Stimulated activated CD8-positive, alpha-beta memory T cell treated with anti-CD3 and anti-CD28 coated beads, Interleukin-4, amount 100 ng/mL, for 4 hours (primary cell): Measurements from ENCODE around the gene NDUFS7.

Source experiments
- DNase-seq, 2 donors: peaks; one replicate each; pipeline ENCODE4 v3.0.0-alpha.2; 2020; ENCODE audit warnings: low read depth in 2 of 2, low spot score in 1 of 2

Gene NDUFS7

DNA sequence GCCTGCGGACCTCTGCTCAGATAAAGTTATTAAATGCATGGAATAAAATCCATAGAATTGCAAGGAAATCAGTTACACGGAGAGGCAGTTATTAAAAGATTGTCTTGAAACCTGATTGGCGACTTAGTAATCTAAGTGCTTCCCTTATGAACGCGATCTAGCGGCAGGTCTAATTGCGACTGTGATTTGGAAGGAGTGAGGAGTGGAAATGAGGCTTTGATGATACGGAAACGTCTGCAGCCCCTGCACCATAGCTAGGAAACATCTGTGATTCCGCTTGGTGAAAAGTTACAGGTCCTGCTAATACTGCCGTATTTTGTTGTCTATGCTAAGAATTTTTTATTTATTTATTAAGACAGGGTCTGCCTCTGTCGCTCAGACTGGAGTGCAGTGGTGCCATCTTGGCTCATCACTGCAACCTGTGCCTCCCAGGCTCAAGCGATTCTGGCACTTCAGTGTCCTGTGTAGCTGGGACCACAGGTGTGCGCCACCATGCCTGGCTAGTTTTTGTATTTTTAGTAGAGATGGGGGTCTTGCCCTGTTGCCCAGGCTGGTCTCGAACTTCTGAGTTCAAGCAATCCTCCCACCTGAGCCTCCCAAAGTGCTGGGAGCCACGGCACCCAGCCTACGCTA is 887 bp downstream of the NDUFS7 start:
- DNase-seq, result no peak

DNA sequence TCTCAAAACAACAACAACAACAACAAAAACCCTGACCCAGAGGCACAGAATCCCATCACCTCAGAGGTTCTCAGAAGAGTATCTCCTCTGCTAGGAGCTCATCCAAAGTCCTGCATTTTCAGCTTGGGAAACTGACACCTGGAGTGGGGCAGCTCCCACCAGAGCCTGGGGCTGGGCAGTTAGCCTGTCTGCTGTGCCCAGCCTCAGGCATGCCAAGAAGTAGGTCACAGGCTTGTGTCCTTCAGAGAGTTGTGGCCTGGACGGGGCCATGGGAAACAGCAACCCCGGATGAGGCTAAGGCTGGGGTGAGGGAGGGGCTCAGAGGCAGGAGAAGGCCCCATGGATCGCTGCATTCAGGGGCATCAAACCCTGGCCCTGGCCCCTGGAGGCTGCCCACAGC is 2.1 kb downstream of the NDUFS7 start:
- no peak for DNase-seq

GRCh38 chr19:1386945-1387683 is 3.4 kb downstream of the NDUFS7 start:
- no peak for DNase-seq

DNA sequence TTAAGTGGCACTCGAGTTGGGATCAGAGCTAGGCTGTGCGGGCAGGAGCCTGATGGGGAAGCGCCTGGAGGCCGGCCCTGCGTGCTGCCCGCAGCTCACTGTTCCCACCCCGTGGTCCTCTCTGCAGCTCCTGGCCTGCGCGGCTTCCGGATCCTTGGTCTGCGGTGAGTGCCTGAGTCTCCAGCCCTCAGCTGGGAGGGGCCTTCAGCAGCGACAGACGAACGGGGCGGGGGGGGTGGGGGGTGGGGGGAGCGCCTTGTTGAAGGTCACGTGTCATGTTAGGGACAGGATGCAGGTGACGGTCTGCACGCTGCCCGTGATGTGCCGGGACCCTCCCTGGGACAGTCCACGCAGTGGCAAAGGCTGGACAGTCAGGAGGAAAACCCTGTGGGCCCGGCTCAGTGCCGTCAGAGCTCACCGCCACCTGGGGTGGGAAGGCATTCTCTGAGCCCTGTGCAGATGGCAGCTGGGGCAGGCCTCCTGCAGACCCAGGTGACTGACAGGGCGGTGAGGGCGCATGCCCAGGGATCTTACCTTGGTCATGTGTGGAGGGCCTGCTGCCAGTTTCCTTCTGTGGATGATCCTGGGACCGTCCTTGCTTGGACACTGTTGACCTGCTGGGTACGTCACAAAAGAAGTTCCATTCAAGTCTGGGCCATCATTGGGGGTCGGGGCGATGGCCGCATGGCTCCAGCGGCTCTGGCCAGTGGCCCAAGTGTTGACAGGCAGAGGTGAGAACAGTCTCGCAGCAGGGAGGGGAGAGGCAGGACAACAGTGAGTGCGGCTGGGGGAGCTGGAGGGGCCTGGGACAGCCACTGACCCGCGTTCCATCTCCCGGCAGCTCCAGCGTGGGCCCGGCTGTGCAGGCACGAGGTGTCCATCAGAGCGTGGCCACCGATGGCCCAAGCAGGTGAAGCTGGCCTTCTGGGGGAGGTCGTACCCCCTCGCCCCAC is 4.3 kb downstream of the NDUFS7 start:
- DNase-seq, result no peak

- no peak for DNase-seq
Measured at GRCh38 chr19:1388637-1389026, 4.9 kb downstream of the NDUFS7 start.

- no peak for DNase-seq
Measured at GRCh38 chr19:1389033-1389940, 5.6 kb downstream of the NDUFS7 start.

GRCh38 chr19:1390890-1391423 is 7.2 kb downstream of the NDUFS7 start:
- no peak for DNase-seq

GRCh38 chr19:1392407-1392806 is 8.7 kb downstream of the NDUFS7 start:
- DNase-seq, result no peak

GRCh38 chr19:1392939-1393530 is 9.3 kb downstream of the NDUFS7 start:
- DNase-seq, result no peak

- DNase-seq, result no peak
Measured at GRCh38 chr19:1393841-1394240, 10.1 kb downstream of the NDUFS7 start.

DNA sequence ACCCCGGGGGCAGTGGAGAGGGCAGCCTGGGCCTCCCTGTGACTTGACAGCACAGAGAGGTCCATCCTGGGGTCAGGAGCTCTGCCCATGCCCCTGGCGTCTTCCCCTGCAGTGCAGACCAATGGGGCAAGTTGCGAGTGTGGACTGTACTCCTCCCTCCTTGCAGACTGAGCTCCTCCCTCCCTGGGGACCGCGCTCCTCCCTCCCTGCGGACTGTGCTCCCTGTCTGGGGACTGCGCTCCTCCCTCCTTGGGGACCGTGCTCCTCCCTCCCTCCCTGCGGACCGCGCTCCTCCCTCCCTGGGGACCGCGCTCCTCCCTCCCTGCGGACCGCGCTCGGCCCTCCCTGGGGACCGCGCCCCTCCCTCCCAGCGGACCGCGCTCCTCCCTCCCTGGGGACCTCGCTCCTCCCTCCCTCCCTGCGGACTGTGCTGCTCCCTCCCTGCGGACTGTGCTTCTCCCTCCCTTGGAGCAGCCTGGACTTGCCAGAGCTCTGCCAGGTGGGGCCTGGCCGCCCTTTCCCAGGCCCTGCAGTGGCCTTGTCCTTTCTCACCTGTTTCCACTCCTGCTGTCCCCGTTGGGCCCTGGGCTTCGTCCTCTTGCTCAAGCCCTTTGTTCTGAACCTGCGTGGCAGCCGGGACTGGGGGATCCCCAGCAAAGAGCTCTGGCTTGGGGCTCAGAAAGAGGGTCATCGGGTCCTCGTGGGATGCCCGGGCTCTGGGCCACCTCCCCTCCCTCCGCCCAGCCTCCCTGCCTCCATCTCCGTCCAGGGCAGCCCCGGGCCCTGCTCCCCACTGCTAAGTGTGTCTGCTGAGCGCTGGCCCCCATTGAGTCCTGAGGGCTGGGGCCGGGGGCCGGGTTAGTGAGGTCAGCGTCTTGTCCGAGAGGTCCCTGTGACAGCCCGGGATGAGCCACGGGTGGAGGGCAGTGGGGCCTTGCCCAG is 10.8 kb downstream of the NDUFS7 start:
- DNase-seq, result no peak

GRCh38 chr19:1395194-1396018 is 11.7 kb downstream of the NDUFS7 start:
- no peak for DNase-seq

DNA sequence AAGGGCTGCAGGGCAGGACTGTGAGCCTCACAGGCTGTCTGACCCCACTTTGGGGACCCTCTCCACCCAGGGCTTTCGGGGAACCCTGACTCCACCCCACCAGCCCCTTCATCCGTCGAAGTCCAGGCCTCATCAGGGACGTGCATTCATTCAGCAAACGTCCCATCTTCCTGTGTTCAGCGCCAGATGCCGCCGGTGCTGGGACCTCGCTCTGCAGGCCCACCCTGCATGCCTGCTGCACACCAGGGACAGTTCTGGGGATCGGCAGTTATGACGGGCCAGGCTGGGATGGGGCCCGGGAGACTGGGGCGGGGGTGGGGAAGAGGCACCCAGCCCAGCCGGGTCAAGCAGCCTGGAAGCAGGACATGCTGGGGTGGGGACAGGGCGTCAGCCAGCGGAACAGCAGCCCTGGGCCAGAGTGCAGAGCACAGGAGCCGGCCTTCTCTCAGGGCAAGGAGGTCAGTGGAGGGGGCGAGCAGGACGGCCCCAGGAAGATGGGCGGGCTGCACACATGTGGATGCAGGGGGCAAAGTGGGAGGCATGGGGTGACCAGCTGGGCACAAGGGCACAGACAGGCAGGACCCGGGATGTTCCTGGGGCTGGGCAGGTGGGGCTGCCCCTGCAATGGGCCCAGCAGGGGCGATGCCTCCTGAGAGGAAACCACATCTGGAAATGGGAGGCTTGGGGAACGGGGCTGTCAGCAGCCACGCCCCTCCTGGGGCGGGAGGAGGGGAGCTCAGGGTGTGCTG is 12.5 kb downstream of the NDUFS7 start:
- no peak for DNase-seq

DNA sequence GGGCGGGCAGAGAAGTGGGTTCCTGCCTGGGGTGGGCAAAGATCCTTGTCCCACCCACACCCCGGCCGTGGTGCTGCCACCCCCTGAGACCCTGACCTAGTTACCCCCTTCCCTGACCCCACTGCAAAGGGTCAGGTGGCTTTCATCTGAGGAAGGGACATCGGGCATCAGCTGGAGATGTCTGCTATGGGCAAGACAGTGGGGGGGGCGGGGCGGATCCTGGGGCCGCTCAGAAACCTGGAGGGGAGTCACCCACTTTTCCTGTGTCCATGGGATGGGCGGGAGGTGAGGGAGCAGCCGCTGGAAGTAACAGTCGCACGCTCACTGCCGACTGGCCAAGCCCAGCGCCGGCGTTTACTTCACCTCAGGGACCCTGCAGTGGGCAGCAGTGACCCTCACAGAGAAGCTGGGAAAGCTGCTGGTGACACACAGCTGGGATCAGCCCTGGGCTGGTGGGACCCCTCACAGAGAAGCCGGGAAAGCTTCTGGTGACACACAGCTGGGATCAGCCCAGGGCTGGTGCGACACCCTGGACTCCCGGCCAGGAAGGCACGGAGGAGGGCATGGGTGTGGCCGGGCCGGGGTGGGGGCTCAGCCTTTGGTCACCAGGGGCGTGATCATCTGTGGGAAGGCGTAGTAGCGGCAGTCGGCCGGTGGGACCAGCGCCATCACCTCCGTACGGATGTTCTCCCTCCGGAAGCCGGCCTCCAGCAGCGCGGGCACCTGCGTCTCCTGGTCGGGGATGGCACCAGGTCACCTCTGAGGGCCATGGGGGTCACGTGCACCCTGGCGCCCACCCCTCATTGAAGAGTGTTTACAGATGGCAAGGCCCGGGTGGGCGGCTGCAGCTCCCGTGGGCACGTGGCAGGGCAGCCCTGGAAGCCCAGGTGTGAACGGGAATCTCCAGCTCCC is 13.3 kb downstream of the NDUFS7 start:
- no peak for DNase-seq

- no peak for DNase-seq
Measured at GRCh38 chr19:1397838-1398237, 14.1 kb downstream of the NDUFS7 start.

- no peak for DNase-seq
Measured at GRCh38 chr19:1399079-1399478, 15.4 kb downstream of the NDUFS7 start.
